ENCODE results near the gene TRERF1.

The TRERF1 gene

GRCh38 chr6:42297661-42298060 is 154.1 kb downstream of the TRERF1 start:
- Histone ChIP-seq H3K9me2 (ENCODE audit: low read depth, low read length) (no peaks in the 10 kb centered on the region), H3K27ac (ENCODE audit: low read depth, low read length, poor library complexity, severe bottlenecking) (no peak overlapping the region), H3K9me3 (ENCODE audit: low read length) (no peaks in the 10 kb centered on the region), H3K4me2 (ENCODE audit: low read length) (no peak overlapping the region), H3K4me3 (ENCODE audit: low read depth, low read length, poor library complexity, severe bottlenecking) (no peak overlapping the region), H3K36me3 (ENCODE audit: insufficient read depth, low read length) (no peaks in the 10 kb centered on the region), H2AFZ (ENCODE audit: low read length) (no peak overlapping the region), H4K20me1 (ENCODE audit: insufficient read depth, low read length) (no peaks in the 10 kb centered on the region), H3F3A (ENCODE audit: insufficient read depth, low read length) (no peaks in the 10 kb centered on the region), H3K27me3 (ENCODE audit: insufficient read depth, low read length) (no peaks in the 10 kb centered on the region), H3K9ac (ENCODE audit: low read length) (no peak overlapping the region), H3K4me1 (ENCODE audit: insufficient read depth, low read length, severe bottlenecking) (no peaks in the 10 kb centered on the region), H3K79me2 (ENCODE audit: insufficient read depth, low read length) (no peaks in the 10 kb centered on the region)
- no peak for TF ChIP-seq CTCF (IDR thresholded peaks at IDR 0.05; ENCODE audit: low read length)
- no peak for TF ChIP-seq EZH2 (IDR thresholded peaks at IDR 0.05; ENCODE audit: borderline replicate concordance, low read length)

GRCh38 chr6:42296614-42297013 is 155.1 kb downstream of the TRERF1 start:
- TF ChIP-seq EZH2 (IDR thresholded peaks at IDR 0.05; ENCODE audit: borderline replicate concordance, low read length) (no peak), CTCF (IDR thresholded peaks at IDR 0.05; ENCODE audit: low read length) (no peak)
- H3K27me3 ChIP-seq (ENCODE audit: insufficient read depth, low read length) = no peaks in the 10 kb centered on the region
- H3K4me3 ChIP-seq (ENCODE audit: low read depth, low read length, poor library complexity, severe bottlenecking) = no peak overlapping the region
- no peak overlapping the region for H3K9ac ChIP-seq (ENCODE audit: low read length)
- no peaks in the 10 kb centered on the region for H3K4me1 ChIP-seq (ENCODE audit: insufficient read depth, low read length, severe bottlenecking)
- H3F3A ChIP-seq (ENCODE audit: insufficient read depth, low read length) = no peaks in the 10 kb centered on the region
- H3K36me3 ChIP-seq (ENCODE audit: insufficient read depth, low read length) = no peaks in the 10 kb centered on the region
- no peak overlapping the region for H3K4me2 ChIP-seq (ENCODE audit: low read length)
- no peaks in the 10 kb centered on the region for H3K9me2 ChIP-seq (ENCODE audit: low read depth, low read length)
- H3K27ac ChIP-seq (ENCODE audit: low read depth, low read length, poor library complexity, severe bottlenecking) = no peak overlapping the region
- H2AFZ ChIP-seq (ENCODE audit: low read length) = no peak overlapping the region
- H3K79me2 ChIP-seq (ENCODE audit: insufficient read depth, low read length) = no peaks in the 10 kb centered on the region
- no peaks in the 10 kb centered on the region for H3K9me3 ChIP-seq (ENCODE audit: low read length)
- no peaks in the 10 kb centered on the region for H4K20me1 ChIP-seq (ENCODE audit: insufficient read depth, low read length)

GRCh38 chr6:42295677-42296076 is 156.0 kb downstream of the TRERF1 start:
- H2AFZ ChIP-seq (ENCODE audit: low read length) = no peak overlapping the region
- no peaks in the 10 kb centered on the region for H3K36me3 ChIP-seq (ENCODE audit: insufficient read depth, low read length)
- TF ChIP-seq EZH2 (IDR thresholded peaks at IDR 0.05; ENCODE audit: borderline replicate concordance, low read length) (no peak), CTCF (IDR thresholded peaks at IDR 0.05; ENCODE audit: low read length) (no peak)
- H3K9me3 ChIP-seq (ENCODE audit: low read length) = no peaks in the 10 kb centered on the region
- no peaks in the 10 kb centered on the region for H3K79me2 ChIP-seq (ENCODE audit: insufficient read depth, low read length)
- H3K9me2 ChIP-seq (ENCODE audit: low read depth, low read length) = no peaks in the 10 kb centered on the region
- no peak overlapping the region for H3K9ac ChIP-seq (ENCODE audit: low read length)
- H4K20me1 ChIP-seq (ENCODE audit: insufficient read depth, low read length) = no peaks in the 10 kb centered on the region
- H3F3A ChIP-seq (ENCODE audit: insufficient read depth, low read length) = no peaks in the 10 kb centered on the region
- H3K27me3 ChIP-seq (ENCODE audit: insufficient read depth, low read length) = no peaks in the 10 kb centered on the region
- no peaks in the 10 kb centered on the region for H3K4me1 ChIP-seq (ENCODE audit: insufficient read depth, low read length, severe bottlenecking)
- no peak overlapping the region for H3K4me3 ChIP-seq (ENCODE audit: low read depth, low read length, poor library complexity, severe bottlenecking)
- no peak overlapping the region for H3K27ac ChIP-seq (ENCODE audit: low read depth, low read length, poor library complexity, severe bottlenecking)
- H3K4me2 ChIP-seq (ENCODE audit: low read length) = no peak overlapping the region

Measured in OCI-LY1 (cell line).